ENCODE results near the gene STOML3. TPM values are rescaled to one million over a fixed set of nuclear protein-coding genes. Genes with fewer than 3 reads are reported as not detected.

Gene STOML3
- total and polyA plus RNA-seq, 2 of the 4 experiments (the other 2 are of a cell fraction): not detected

DNA sequence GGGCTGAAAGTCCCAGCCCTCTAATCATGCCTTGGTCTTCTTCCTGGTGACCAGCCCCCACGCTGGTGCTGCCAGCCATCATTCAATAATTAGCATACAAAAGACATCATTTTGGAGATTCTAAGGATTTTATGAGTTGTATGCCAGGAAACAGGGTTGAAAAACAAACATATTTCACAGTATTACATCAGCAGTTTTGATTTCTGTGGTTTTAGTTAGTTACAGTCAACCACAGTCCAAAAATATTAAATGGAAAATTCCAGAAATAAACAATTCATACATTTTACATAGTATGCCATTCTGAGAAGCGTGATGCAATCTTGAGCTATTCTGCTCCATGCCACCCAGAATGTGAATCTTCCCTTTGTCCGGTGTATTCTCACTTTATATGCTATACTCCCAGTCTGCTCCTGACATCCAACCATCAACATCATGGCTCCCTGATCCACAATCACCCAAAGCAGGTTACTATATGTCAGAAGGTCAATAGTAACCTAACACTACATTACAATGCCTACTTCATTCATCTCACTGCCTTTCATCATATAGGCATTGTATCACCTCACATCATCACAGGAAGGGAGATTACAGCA lies 49.2 kb downstream of the STOML3 start:
- no peak overlapping the region for H3K18ac ChIP-seq (ENCODE audit: low read depth, low read length)
- no peak overlapping the region for H4K8ac ChIP-seq (ENCODE audit: low read depth in 2 of 2, low read length in 2 of 2)
- no peak for ATAC-seq (ENCODE audit: low read depth)
- no peak overlapping the region for H3K23ac ChIP-seq (ENCODE audit: low read depth, low read length)
- no peak overlapping the region for H4K5ac ChIP-seq (ENCODE audit: low read depth, low read length)
- no peak overlapping the region for H3K27ac ChIP-seq (ENCODE audit: insufficient read depth, low read length)
- H2AK9ac ChIP-seq (replicated peaks; ENCODE audit: low read depth, low read length, poor library complexity): no peak overlapping the region
- no peak for TF ChIP-seq NFE2L2 (IDR thresholded peaks at IDR 0.05; ENCODE audit: low read depth, low read length)
- no peak overlapping the region for H3K4me2 ChIP-seq (ENCODE audit: low read depth, low read length)
- H4K20me1 ChIP-seq (ENCODE audit: insufficient read depth, low read length): no peaks in the 10 kb centered on the region
- no peak overlapping the region for H2AFZ ChIP-seq (replicated peaks; ENCODE audit: low read length, poor library complexity)
- no peak overlapping the region for H4K91ac ChIP-seq (ENCODE audit: insufficient read depth, low read depth, low read length)
- POLR2A ChIA-PET (ENCODE audit: unreplicated experiment): no interaction called here
- H2BK120ac ChIP-seq (ENCODE audit: low read depth, low read length): no peak overlapping the region
- in situ Hi-C loops (cut with MboI; ENCODE audit: low sequenced_read_pairs): no loop called here
- no peaks in the 10 kb centered on the region for H3K27me3 ChIP-seq (ENCODE audit: control insufficient read depth, insufficient read depth, low read length)
- no peaks in the 10 kb centered on the region for H3K79me1 ChIP-seq (ENCODE audit: low read depth in 1 of 2, low read length in 2 of 2)
- no peaks in the 10 kb centered on the region for H3K9me1 ChIP-seq (ENCODE audit: insufficient read depth, low read length)
- H3K4me1 ChIP-seq (ENCODE audit: control insufficient read depth, insufficient read depth, low read length): no peaks in the 10 kb centered on the region
- H3K9ac ChIP-seq (ENCODE audit: low read depth, low read length): no peak overlapping the region
- H2BK15ac ChIP-seq (ENCODE audit: low read depth, low read length): no peak overlapping the region
- H3K9me3 ChIP-seq (ENCODE audit: control insufficient read depth, insufficient read depth, low read length): no peaks in the 10 kb centered on the region
- H3K4ac ChIP-seq (ENCODE audit: low read depth, low read length): no peak overlapping the region
- dilution Hi-C loops (cut with HindIII; ENCODE audit: low sequenced_read_pairs, unreplicated experiment): no loop called here
- no peak overlapping the region for H3K56ac ChIP-seq (ENCODE audit: extremely low read depth, insufficient read depth, low read length)
- H3K36me3 ChIP-seq (ENCODE audit: control insufficient read depth, insufficient read depth, low read length): no peaks in the 10 kb centered on the region
- H2BK20ac ChIP-seq (ENCODE audit: low read depth, low read length): no peak overlapping the region
- H2BK5ac ChIP-seq (ENCODE audit: low read depth, low read length, poor library complexity, severe bottlenecking): no peak overlapping the region
- intact Hi-C loops (cut with micrococcal nuclease): no loop called here
- no TSS peak for BruUV-seq (replicated peaks)
- no peak for DNase-seq
- H3K14ac ChIP-seq (replicated peaks; ENCODE audit: low read depth, low read length): no peak overlapping the region
- CTCF ChIA-PET: interaction anchor here (0.6 kb wide), 1 partner anchor 1686 kb away, joined by 7 read pairs; no protein-coding TSS in a partner anchor
- no peak overlapping the region for H3K4me3 ChIP-seq (ENCODE audit: insufficient read depth, low read depth, low read length)
- WGBS, 2 experiments (ENCODE audit: extremely low coverage in 2 of 2, insufficient read length in 1 of 2): 40% methylated on average over 1 of the region's 3 CpGs; no CpG with 5 or more reads in 1 of the 2 experiments
- H2AK5ac ChIP-seq (ENCODE audit: low read depth, low read length): no peak overlapping the region

Data from IMR-90 (cell line).